Measurements from ENCODE around the gene SRI.
"Not testable (repeated sequence)": the region's sequence is repeated elsewhere in the genome, so short reads cannot be mapped to it uniquely, and the experiment has no call there.

The SRI gene

GRCh38 chr7:88191911-88192310, 27.9 kb downstream of the SRI start:
- no peak for DNase-seq

GRCh38 chr7:88185650-88186049, 34.2 kb downstream of the SRI start:
- DNase-seq: no peak

- DNase-seq: no peak
Measured at GRCh38 chr7:88184848-88185304, 35.0 kb downstream of the SRI start.

- no peak for DNase-seq
Measured at GRCh38 chr7:88183051-88183450, 36.8 kb downstream of the SRI start.

- DNase-seq: no peak
Measured at GRCh38 chr7:88176190-88176589, 43.6 kb downstream of the SRI start.

GRCh38 chr7:88172842-88173241, 47.0 kb downstream of the SRI start:
- no peak for DNase-seq

- peak; percentile 18 for DNase-seq
Measured at GRCh38 chr7:88169717-88170320, 50.0 kb downstream of the SRI start.

- DNase-seq: no peak
Measured at GRCh38 chr7:88167721-88168120, 52.1 kb downstream of the SRI start.

- no peak for DNase-seq
Measured at GRCh38 chr7:88167223-88167622, 52.6 kb downstream of the SRI start.

GRCh38 chr7:88165697-88166096, 54.1 kb downstream of the SRI start:
- no peak for DNase-seq

- DNase-seq: not testable (repeated sequence)
Measured at GRCh38 chr7:88159741-88160140, 60.1 kb downstream of the SRI start.

GRCh38 chr7:88156356-88156755, 63.5 kb downstream of the SRI start:
- no peak for DNase-seq

- DNase-seq: no peak
Measured at GRCh38 chr7:88155756-88156155, 64.1 kb downstream of the SRI start.

Measured in right kidney (tissue), 1 donor.